ENCODE data around the gene FRMD3. TPM values are rescaled to one million over a fixed set of nuclear protein-coding genes. Genes with fewer than 3 reads are reported as not detected.

FRMD3 gene
- total and polyA plus RNA-seq, 2 donors (not counting 1 experiment from before 2014, with no cell fraction given): 0.19 to 0.66 TPM

- Histone ChIP-seq H3K4me1 (ENCODE audit: control insufficient read depth, extremely low read depth, insufficient read depth, low read length) (no peaks in the 10 kb centered on the region), H3K36me3 (ENCODE audit: control insufficient read depth, insufficient read depth, low read length) (no peaks in the 10 kb centered on the region)
Measured at GRCh38 chr9:83434254-83434653, 103.9 kb downstream of the FRMD3 start.

GRCh38 chr9:83433846-83434245 is 104.4 kb downstream of the FRMD3 start:
- Histone ChIP-seq H3K4me1 (ENCODE audit: control insufficient read depth, extremely low read depth, insufficient read depth, low read length) (no peaks in the 10 kb centered on the region), H3K9me3 (ENCODE audit: control insufficient read depth, insufficient read depth, low read depth, low read length) (no peaks in the 10 kb centered on the region)
- no peak for TF ChIP-seq EZH2 (IDR thresholded peaks at IDR 0.05; ENCODE audit: low read length, missing control alignments)
- TF ChIP-seq CTCF (conservative IDR thresholded peaks at IDR 0.05 in 1 of 2, IDR thresholded peaks at IDR 0.05 in 1 of 2; ENCODE audit: low read depth in 1 of 2, low read length in 2 of 2): no peak

More at GRCh38 chr9:83434254-83434653, 103.9 kb downstream of the FRMD3 start:
- Histone ChIP-seq H3K9me3 (ENCODE audit: control insufficient read depth, insufficient read depth, low read depth, low read length) (no peaks in the 10 kb centered on the region), H3K9ac (ENCODE audit: insufficient read depth, low read length) (no peak overlapping the region), H4K20me1 (ENCODE audit: control insufficient read depth, extremely low read depth, insufficient read depth, low read length) (no peaks in the 10 kb centered on the region), H3K27ac (ENCODE audit: insufficient read depth, low read length) (no peak overlapping the region), H3K79me2 (ENCODE audit: control insufficient read depth, insufficient read depth, low read length) (no peaks in the 10 kb centered on the region), H2AFZ (ENCODE audit: low read length) (no peak overlapping the region), H3K4me2 (ENCODE audit: extremely low read depth, insufficient read depth, low read length) (no peak overlapping the region), H3K27me3 (ENCODE audit: control insufficient read depth, insufficient read depth, low read length) (no peaks in the 10 kb centered on the region), H3K4me3 (replicated peaks in 1 of 4; ENCODE audit: control extremely low read depth in 1 of 4, insufficient read depth in 1 of 4, low read depth in 3 of 4, low read length in 4 of 4) (no peak overlapping the region)
- no peak for TF ChIP-seq EZH2 (IDR thresholded peaks at IDR 0.05; ENCODE audit: low read length, missing control alignments)
- no peak for TF ChIP-seq CTCF (conservative IDR thresholded peaks at IDR 0.05 in 1 of 2, IDR thresholded peaks at IDR 0.05 in 1 of 2; ENCODE audit: low read depth in 1 of 2, low read length in 2 of 2)
- no peak for DNase-seq (ENCODE audit: low read depth in 2 of 2)

GRCh38 chr9:83432877-83433550 is 105.2 kb downstream of the FRMD3 start:
- no peaks in the 10 kb centered on the region for H3K79me2 ChIP-seq (ENCODE audit: control insufficient read depth, insufficient read depth, low read length)
- TF ChIP-seq CTCF (conservative IDR thresholded peaks at IDR 0.05 in 1 of 2, IDR thresholded peaks at IDR 0.05 in 1 of 2; ENCODE audit: low read depth in 1 of 2, low read length in 2 of 2) (no peak), EZH2 (IDR thresholded peaks at IDR 0.05; ENCODE audit: low read length, missing control alignments) (no peak)
- no peak overlapping the region for H3K9ac ChIP-seq (ENCODE audit: insufficient read depth, low read length)
- H3K4me3 ChIP-seq (replicated peaks in 1 of 4; ENCODE audit: control extremely low read depth in 1 of 4, insufficient read depth in 1 of 4, low read depth in 3 of 4, low read length in 4 of 4): no peak overlapping the region
- no peaks in the 10 kb centered on the region for H3K36me3 ChIP-seq (ENCODE audit: control insufficient read depth, insufficient read depth, low read length)
- H3K4me2 ChIP-seq (ENCODE audit: extremely low read depth, insufficient read depth, low read length): no peak overlapping the region
- no peaks in the 10 kb centered on the region for H3K9me3 ChIP-seq (ENCODE audit: control insufficient read depth, insufficient read depth, low read depth, low read length)
- H2AFZ ChIP-seq (ENCODE audit: low read length): no peak overlapping the region
- H4K20me1 ChIP-seq (ENCODE audit: control insufficient read depth, extremely low read depth, insufficient read depth, low read length): no peaks in the 10 kb centered on the region
- no peaks in the 10 kb centered on the region for H3K4me1 ChIP-seq (ENCODE audit: control insufficient read depth, extremely low read depth, insufficient read depth, low read length)
- no peaks in the 10 kb centered on the region for H3K27me3 ChIP-seq (ENCODE audit: control insufficient read depth, insufficient read depth, low read length)
- H3K27ac ChIP-seq (ENCODE audit: insufficient read depth, low read length): no peak overlapping the region
- no peak for DNase-seq (ENCODE audit: low read depth in 2 of 2)

More at GRCh38 chr9:83433846-83434245, 104.4 kb downstream of the FRMD3 start:
- Histone ChIP-seq H3K79me2 (ENCODE audit: control insufficient read depth, insufficient read depth, low read length) (no peaks in the 10 kb centered on the region), H3K27me3 (ENCODE audit: control insufficient read depth, insufficient read depth, low read length) (no peaks in the 10 kb centered on the region), H3K9ac (ENCODE audit: insufficient read depth, low read length) (no peak overlapping the region), H3K27ac (ENCODE audit: insufficient read depth, low read length) (no peak overlapping the region), H3K36me3 (ENCODE audit: control insufficient read depth, insufficient read depth, low read length) (no peaks in the 10 kb centered on the region), H3K4me2 (ENCODE audit: extremely low read depth, insufficient read depth, low read length) (no peak overlapping the region), H3K4me3 (replicated peaks in 1 of 4; ENCODE audit: control extremely low read depth in 1 of 4, insufficient read depth in 1 of 4, low read depth in 3 of 4, low read length in 4 of 4) (no peak overlapping the region), H2AFZ (ENCODE audit: low read length) (no peak overlapping the region), H4K20me1 (ENCODE audit: control insufficient read depth, extremely low read depth, insufficient read depth, low read length) (no peaks in the 10 kb centered on the region)
- no peak for DNase-seq (ENCODE audit: low read depth in 2 of 2)

Data from fibroblast of lung (primary cell).